Astrocyte (in vitro differentiated cells and primary cell): Measurements from ENCODE around the gene RNASE11. TPM values are rescaled to one million over a fixed set of nuclear protein-coding genes. Genes with fewer than 3 reads are reported as not detected.

Source experiments
- DNase-seq: peaks from one replicate; pipeline ENCODE4 v3.0.0-alpha.2; 2010; ENCODE audit warnings: low read depth
- FAIRE-seq: peaks from 2 replicates; lab custom pipeline; 2011; peaks lifted over from hg19 to GRCh38; lab: Jason Lieb, UNC
- H2AFZ ChIP-seq: 2 replicates; pipeline ENCODE4 v1.6.0; 2012; ENCODE audit warnings: low read depth, low read length, inconsistent platforms
- H3K27ac ChIP-seq: 2 replicates; pipeline ENCODE4 v1.5.1; 2011; ENCODE audit warnings: low read depth, low read length, inconsistent platforms
- H3K27me3 ChIP-seq: 2 replicates; pipeline ENCODE4 v1.6.0; 2011; ENCODE audit warnings: low read length, inconsistent platforms; ENCODE audit not compliant: insufficient read depth
- H3K36me3 ChIP-seq: 2 replicates; pipeline ENCODE4 v1.5.1; 2011; ENCODE audit warnings: low read length, inconsistent platforms; ENCODE audit not compliant: insufficient read depth
- H3K4me1 ChIP-seq: 2 replicates; pipeline ENCODE4 v1.5.1; 2011; ENCODE audit warnings: low read length, inconsistent platforms; ENCODE audit not compliant: insufficient read depth
- H3K4me2 ChIP-seq: 2 replicates; pipeline ENCODE4 v1.6.0; 2012; ENCODE audit warnings: low read length, inconsistent platforms
- H3K4me3 ChIP-seq: 2 replicates; pipeline ENCODE4 v1.5.1; 2011; ENCODE audit warnings: low read depth, mild to moderate bottlenecking, low read length, inconsistent platforms; ENCODE audit not compliant: insufficient read depth
- H3K79me2 ChIP-seq: 2 replicates; pipeline ENCODE4 v1.6.0; 2012; ENCODE audit warnings: mild to moderate bottlenecking, low read length, inconsistent platforms; ENCODE audit not compliant: insufficient read depth
- H3K9ac ChIP-seq: 2 replicates; pipeline ENCODE4 v1.6.0; 2012; ENCODE audit warnings: mild to moderate bottlenecking, low read length, inconsistent platforms
- H3K9me3 ChIP-seq: 2 replicates; pipeline ENCODE4 v1.5.1; 2012; ENCODE audit warnings: low read depth, mild to moderate bottlenecking, low read length, inconsistent platforms; ENCODE audit not compliant: insufficient read depth
- H4K20me1 ChIP-seq: 2 replicates; pipeline ENCODE4 v1.6.0; 2012; ENCODE audit warnings: low read length, inconsistent platforms; ENCODE audit not compliant: insufficient read depth
- H3K27ac Mint-ChIP-seq: one replicate; pipeline ENCODE4 v1.8.0; 2021; ENCODE audit warnings: mild to moderate bottlenecking, mixed read lengths; ENCODE audit not compliant: unreplicated experiment
- H3K27me3 Mint-ChIP-seq: one replicate; pipeline ENCODE4 v1.8.0; 2021; ENCODE audit warnings: low read depth, mixed read lengths; ENCODE audit not compliant: unreplicated experiment
- H3K36me3 Mint-ChIP-seq: one replicate; pipeline ENCODE4 v1.8.0; 2021; ENCODE audit warnings: low read depth, mixed read lengths; ENCODE audit not compliant: unreplicated experiment
- H3K4me1 Mint-ChIP-seq: one replicate; pipeline ENCODE4 v1.8.0; 2021; ENCODE audit warnings: low read depth, mixed read lengths; ENCODE audit not compliant: unreplicated experiment
- H3K4me3 Mint-ChIP-seq: one replicate; pipeline ENCODE4 v1.8.0; 2021; ENCODE audit warnings: mild to moderate bottlenecking, moderate library complexity, mixed read lengths; ENCODE audit not compliant: unreplicated experiment
- H3K9me3 Mint-ChIP-seq: one replicate; pipeline ENCODE4 v1.8.0; 2021; ENCODE audit warnings: mild to moderate bottlenecking, mixed read lengths; ENCODE audit not compliant: unreplicated experiment
- EZH2 ChIP-seq: IDR thresholded peaks from 2 replicates; pipeline ENCODE4 v1.6.1; 2012; ENCODE audit warnings: mild to moderate bottlenecking, low read length, inconsistent platforms; ENCODE audit not compliant: insufficient read depth
- total RNA-seq: library from RNA; stranded (reverse); gene quantifications from 2 replicates; pipeline ENCODE4 v1.2.1, GENCODE V29; 2021
- TF ChIP-seq, protein P1 (sequence below): IDR thresholded peaks from 2 replicates; pipeline ENCODE4 v1.5.1; 2011; ENCODE audit warnings: low read depth, mild to moderate bottlenecking, inconsistent platforms, low read length, moderate library complexity; ENCODE audit not compliant: insufficient read depth

The RNASE11 gene
- total RNA-seq, 1 donor from 2014 or later: not detected

DNA sequence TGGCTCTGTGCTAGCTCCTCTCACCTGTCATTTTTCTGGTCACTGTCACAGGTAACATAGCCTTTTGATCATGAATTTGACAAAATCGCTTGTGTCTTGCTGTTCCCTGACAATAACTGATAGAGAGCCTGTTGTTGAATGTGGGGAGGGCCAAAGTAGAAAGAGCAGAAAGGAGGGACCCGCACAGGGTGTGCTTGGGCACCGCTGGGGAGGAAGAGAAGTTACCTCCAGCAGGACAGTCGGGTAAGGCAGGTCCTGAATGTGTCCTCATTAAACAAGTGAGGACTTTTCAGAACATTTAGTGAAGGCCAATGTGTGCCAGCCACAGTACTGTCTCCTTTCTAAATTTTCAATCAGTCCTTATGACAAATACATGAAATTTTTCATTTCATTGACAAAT lies 3.4 kb upstream of the RNASE11 start, which contains the start of gene RNASE12:
Gene RNASE12 (minus strand): TSS at position 142 of the 400 bp plus-strand sequence. CDS start 653 bp downstream, outside the sequence.
- Histone ChIP-seq H3K79me2 (no peaks in the 10 kb centered on the region), H3K9me3 (no peaks in the 10 kb centered on the region), H3K4me1 (no peaks in the 10 kb centered on the region), H3K4me2 (no peak within 1 kb of the TSS), H3K27ac (no peak within 1 kb of the TSS), H3K27me3 (no peaks in the 10 kb centered on the region), H4K20me1 (no peaks in the 10 kb centered on the region), H3K9ac (no peak within 1 kb of the TSS), H3K4me3 (no peak within 1 kb of the TSS), H2AFZ (no peak within 1 kb of the TSS), H3K36me3 (no peaks in the 10 kb centered on the region)
- no peaks in the 10 kb centered on the region for H3K9me3 Mint-ChIP-seq
- TF ChIP-seq EZH2: no peak
- TF ChIP-seq, protein P1, sequence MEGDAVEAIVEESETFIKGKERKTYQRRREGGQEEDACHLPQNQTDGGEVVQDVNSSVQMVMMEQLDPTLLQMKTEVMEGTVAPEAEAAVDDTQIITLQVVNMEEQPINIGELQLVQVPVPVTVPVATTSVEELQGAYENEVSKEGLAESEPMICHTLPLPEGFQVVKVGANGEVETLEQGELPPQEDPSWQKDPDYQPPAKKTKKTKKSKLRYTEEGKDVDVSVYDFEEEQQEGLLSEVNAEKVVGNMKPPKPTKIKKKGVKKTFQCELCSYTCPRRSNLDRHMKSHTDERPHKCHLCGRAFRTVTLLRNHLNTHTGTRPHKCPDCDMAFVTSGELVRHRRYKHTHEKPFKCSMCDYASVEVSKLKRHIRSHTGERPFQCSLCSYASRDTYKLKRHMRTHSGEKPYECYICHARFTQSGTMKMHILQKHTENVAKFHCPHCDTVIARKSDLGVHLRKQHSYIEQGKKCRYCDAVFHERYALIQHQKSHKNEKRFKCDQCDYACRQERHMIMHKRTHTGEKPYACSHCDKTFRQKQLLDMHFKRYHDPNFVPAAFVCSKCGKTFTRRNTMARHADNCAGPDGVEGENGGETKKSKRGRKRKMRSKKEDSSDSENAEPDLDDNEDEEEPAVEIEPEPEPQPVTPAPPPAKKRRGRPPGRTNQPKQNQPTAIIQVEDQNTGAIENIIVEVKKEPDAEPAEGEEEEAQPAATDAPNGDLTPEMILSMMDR: no peak
- no peak within 1 kb of the TSS for H3K27ac Mint-ChIP-seq
- H3K4me1 Mint-ChIP-seq: no peaks in the 10 kb centered on the region
- no peaks in the 10 kb centered on the region for H3K36me3 Mint-ChIP-seq
- H3K4me3 Mint-ChIP-seq: no peak within 1 kb of the TSS
- H3K27me3 Mint-ChIP-seq: peaks cover 16% of the 10 kb centered on the region
- FAIRE-seq (no peak), DNase-seq (no peak)

DNA sequence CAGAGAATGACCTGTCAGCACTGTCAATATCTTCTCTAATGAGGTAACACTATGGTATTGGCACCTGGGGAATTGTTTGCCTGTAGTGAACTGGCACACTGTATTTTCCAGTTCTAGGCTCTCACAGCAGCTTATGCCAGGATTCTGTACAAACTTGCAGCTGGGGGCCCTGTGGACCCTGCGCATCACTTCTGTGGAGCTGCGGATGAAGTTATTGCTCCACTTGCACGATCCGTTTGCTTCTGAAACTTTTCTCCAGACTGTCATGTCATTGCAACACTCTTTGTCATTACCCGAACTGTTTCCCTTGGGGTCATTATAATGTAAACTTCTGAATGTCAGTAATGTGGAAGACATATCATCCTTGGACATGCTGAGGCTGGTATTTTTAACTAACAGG lies 3.9 kb downstream of the RNASE11 start:
- Histone ChIP-seq H2AFZ (no peak overlapping the region), H3K27ac (no peak overlapping the region), H3K9me3 (no peaks in the 10 kb centered on the region), H3K4me1 (no peaks in the 10 kb centered on the region), H4K20me1 (no peaks in the 10 kb centered on the region), H3K79me2 (no peaks in the 10 kb centered on the region), H3K36me3 (no peaks in the 10 kb centered on the region), H3K4me2 (no peak overlapping the region), H3K27me3 (no peaks in the 10 kb centered on the region), H3K4me3 (no peak overlapping the region), H3K9ac (no peak overlapping the region)
- Mint-ChIP-seq H3K4me1 (no peaks in the 10 kb centered on the region), H3K27ac (no peak overlapping the region), H3K36me3 (no peaks in the 10 kb centered on the region), H3K9me3 (peaks cover 1% of the 10 kb centered on the region), H3K4me3 (no peak overlapping the region), H3K27me3 (peaks cover 5% of the 10 kb centered on the region)
- DNase-seq: no peak
- TF ChIP-seq EZH2: no peak
- TF ChIP-seq, protein P1: no peak
- FAIRE-seq: no peak

DNA sequence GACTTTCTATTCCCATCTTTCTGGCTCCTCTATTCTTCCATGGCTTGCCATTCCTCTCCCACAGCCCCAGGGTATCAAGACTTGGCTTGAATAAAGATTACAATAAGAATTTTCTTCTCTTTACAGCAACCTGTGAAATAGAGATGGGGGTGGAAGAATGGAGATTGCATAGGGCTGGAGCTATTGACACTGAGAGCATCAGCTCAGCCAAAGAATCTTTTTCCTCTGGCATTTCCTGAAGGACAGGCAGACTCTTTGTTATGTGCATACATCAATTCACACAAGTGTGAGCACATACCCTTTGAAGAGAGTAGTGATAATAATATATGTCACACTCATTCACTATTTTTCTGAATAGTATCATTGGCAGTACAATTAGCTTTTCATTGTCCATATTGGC lies 4.7 kb downstream of the RNASE11 start:
- Histone ChIP-seq H3K27me3 (no peaks in the 10 kb centered on the region), H2AFZ (no peak overlapping the region), H3K27ac (no peak overlapping the region), H3K79me2 (no peaks in the 10 kb centered on the region), H3K4me3 (no peak overlapping the region), H3K36me3 (no peaks in the 10 kb centered on the region), H3K4me1 (no peaks in the 10 kb centered on the region), H4K20me1 (no peaks in the 10 kb centered on the region), H3K9ac (no peak overlapping the region), H3K4me2 (no peak overlapping the region), H3K9me3 (no peaks in the 10 kb centered on the region)
- no peak for FAIRE-seq
- no peaks in the 10 kb centered on the region for H3K36me3 Mint-ChIP-seq
- peaks cover 8% of the 10 kb centered on the region for H3K27me3 Mint-ChIP-seq
- H3K4me3 Mint-ChIP-seq: no peak overlapping the region
- DNase-seq: no peak
- no peak for TF ChIP-seq EZH2
- TF ChIP-seq, protein P1: no peak
- H3K27ac Mint-ChIP-seq: no peak overlapping the region
- peaks cover 1% of the 10 kb centered on the region for H3K9me3 Mint-ChIP-seq
- no peaks in the 10 kb centered on the region for H3K4me1 Mint-ChIP-seq
